H1 (cell line): ENCODE measurements around the gene INSIG1. TPM values are rescaled to one million over a fixed set of nuclear protein-coding genes. Genes with fewer than 3 reads are reported as not detected.

Experiments used
- CBX5 ChIP-seq: fragments of 300-800, 300-1000 bp; sonication (generic); IDR thresholded peaks from 2 replicates; pipeline ENCODE4 v1.7.1; 2016; ENCODE audit warnings: antibody characterized with exemption, low read length, low read depth
- EGR1 ChIP-seq: IDR thresholded peaks from 2 replicates; pipeline ENCODE4 v1.6.1; 2011; ENCODE audit warnings: low read depth, low read length, borderline replicate concordance
- KDM4A ChIP-seq: IDR thresholded peaks from one replicate; pipeline ENCODE4 v1.7.1; 2012; ENCODE audit warnings: low read depth, mild to moderate bottlenecking, moderate library complexity, low read length, inconsistent platforms; ENCODE audit not compliant: severe bottlenecking
- KDM5A ChIP-seq: fragments of 200-600 bp; IDR thresholded peaks from 2 replicates; pipeline ENCODE4 v1.7.1; 2012; ENCODE audit warnings: mild to moderate bottlenecking, low read length, inconsistent platforms, mixed read lengths
- MAX ChIP-seq: IDR thresholded peaks from 2 replicates; pipeline ENCODE4 v1.6.1; 2012; ENCODE audit warnings: inconsistent platforms
- SP2 ChIP-seq: IDR thresholded peaks from 2 replicates; pipeline ENCODE4 v1.6.1; 2012; ENCODE audit warnings: mild to moderate bottlenecking, low read length, inconsistent platforms
- TBP ChIP-seq: IDR thresholded peaks from 2 replicates; pipeline ENCODE4 v1.6.1; 2011; ENCODE audit warnings: low read depth, low read length, improper control_type of control experiment
- TEAD4 ChIP-seq: IDR thresholded peaks from 2 replicates; pipeline ENCODE4 v1.6.1; 2012; ENCODE audit warnings: low read depth, low read length, inconsistent platforms, mixed read lengths
- polyA plus RNA-seq, 7 experiments: library from polyadenylated mRNA; depleted of rRNA in 3 of 7; stranded (reverse) in 5 of 7; unstranded in 2 of 7; fragments of >200 nt in 5 of 7; fragments of 200-250 nt in 2 of 7; gene quantifications; 1 replicate in 5 of 7; 2 replicates in 1 of 7; 4 replicates in 1 of 7; pipeline versions ENCODE4 v1.2.1 to v1.2.3, GENCODE V29; 2011 to 2013; ENCODE audit warnings: missing spikeins in 2 of 7, mixed read lengths in 2 of 7
- total RNA-seq: library from RNA; stranded (reverse); fragmentation: NEBNext Ultra II Directional; extraction: Animal tissue kit (Norgen Biotek cat#: 25700); gene quantifications from 2 replicates; pipeline ENCODE4 v1.2.1, GENCODE V29; 2021

INSIG1 gene
- total and polyA plus RNA-seq, 2 of the 8 experiments (the other 6 are each of a cell fraction or from before 2014, with no cell fraction given) = 40.0 to 58.4 TPM

DNA sequence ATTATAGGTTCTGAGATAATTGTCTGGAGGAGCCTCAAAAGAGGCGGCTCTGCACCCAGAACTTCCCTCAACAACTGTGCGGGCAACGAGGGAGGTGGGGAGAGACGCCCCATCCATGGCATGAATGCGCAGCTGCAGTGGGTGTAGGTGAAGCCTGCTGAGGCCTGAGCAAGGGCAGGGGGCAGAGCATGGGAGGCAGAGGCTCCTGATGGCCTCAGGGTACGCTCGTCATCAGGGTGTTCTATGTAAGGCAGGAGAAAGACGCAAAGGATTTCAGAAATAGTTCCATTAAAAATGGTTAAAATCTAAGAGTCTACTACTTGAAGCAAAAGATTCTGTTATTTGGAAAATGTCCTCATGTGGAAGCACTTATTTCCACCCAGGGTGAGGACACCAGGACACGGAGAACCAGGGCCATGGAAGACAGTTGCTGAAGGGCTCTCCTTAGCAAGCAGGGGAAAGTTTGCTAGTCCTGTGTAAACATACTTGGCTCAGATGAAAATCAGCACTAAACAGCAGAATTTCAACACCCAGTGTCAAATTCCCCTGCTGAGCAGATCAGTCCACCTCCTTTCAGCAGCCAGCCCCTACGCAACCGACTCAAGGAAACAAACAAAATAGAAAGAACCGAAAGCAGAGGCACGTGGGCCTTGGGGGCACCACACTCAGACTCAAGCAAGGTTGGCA, 18.9 kb downstream of the INSIG1 start (continued):
- TF ChIP-seq TBP = no peak
- TF ChIP-seq CBX5 = no peak
- TF ChIP-seq SP2 = no peak
- TF ChIP-seq KDM5A = no peak
- TF ChIP-seq TEAD4 = no peak
- no peak for TF ChIP-seq MAX
- no peak for TF ChIP-seq EGR1
- TF ChIP-seq KDM4A = no peak
